HG03439 (cell line): ENCODE data around the gene CD28.

Source experiments
- ATAC-seq: cut with Tn5 transposase; IDR thresholded peaks from one replicate; pipeline ENCODE4 v1.9.1; 2021; ENCODE audit warnings: mild to moderate bottlenecking, moderate library complexity; ENCODE audit not compliant: unreplicated experiment

Gene CD28

DNA sequence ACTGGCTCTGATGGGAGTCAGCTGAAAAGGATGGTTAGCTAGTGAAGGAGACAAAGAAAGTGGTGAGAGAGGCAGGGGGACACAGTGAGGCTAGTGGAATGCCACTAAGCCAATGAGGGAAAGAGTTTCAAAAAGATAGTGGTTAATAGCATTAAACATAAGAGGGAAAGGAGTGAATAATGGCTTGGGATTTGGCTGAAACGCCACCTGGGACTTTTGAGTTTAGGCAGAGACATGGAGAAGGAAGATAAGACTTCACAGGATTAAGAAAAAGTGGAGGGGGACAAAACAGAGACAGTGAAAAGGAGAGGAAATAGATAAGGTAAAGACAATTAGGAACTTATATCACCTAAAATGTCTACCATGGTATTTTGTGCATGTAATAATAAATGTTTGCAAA, 6.9 kb downstream of the CD28 start:
- ATAC-seq = no peak

- no peak for ATAC-seq
Measured at GRCh38 chr2:203714112-203714511, 7.7 kb downstream of the CD28 start.

DNA sequence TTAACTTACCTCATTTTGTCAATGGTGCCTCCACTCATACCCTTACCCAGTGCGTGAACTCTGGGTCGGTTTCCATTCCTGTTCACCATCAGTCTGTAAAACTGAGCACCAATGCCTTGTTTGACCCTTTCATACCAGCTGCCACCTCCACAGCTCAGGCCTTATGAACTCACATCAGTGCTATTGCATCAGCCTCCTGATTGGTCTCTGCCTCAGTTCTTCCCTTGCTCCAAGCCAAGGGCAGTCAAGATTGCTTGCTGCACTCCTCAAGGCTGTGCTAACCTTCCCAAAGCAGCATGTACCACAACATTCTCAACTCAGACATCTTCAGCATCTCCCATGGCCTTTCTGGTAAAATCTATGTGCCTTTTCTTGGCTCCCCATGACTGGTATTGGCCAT, 9.3 kb downstream of the CD28 start:
- ATAC-seq = no peak

- ATAC-seq = no peak
Measured at GRCh38 chr2:203718087-203718486, 11.6 kb downstream of the CD28 start.

DNA sequence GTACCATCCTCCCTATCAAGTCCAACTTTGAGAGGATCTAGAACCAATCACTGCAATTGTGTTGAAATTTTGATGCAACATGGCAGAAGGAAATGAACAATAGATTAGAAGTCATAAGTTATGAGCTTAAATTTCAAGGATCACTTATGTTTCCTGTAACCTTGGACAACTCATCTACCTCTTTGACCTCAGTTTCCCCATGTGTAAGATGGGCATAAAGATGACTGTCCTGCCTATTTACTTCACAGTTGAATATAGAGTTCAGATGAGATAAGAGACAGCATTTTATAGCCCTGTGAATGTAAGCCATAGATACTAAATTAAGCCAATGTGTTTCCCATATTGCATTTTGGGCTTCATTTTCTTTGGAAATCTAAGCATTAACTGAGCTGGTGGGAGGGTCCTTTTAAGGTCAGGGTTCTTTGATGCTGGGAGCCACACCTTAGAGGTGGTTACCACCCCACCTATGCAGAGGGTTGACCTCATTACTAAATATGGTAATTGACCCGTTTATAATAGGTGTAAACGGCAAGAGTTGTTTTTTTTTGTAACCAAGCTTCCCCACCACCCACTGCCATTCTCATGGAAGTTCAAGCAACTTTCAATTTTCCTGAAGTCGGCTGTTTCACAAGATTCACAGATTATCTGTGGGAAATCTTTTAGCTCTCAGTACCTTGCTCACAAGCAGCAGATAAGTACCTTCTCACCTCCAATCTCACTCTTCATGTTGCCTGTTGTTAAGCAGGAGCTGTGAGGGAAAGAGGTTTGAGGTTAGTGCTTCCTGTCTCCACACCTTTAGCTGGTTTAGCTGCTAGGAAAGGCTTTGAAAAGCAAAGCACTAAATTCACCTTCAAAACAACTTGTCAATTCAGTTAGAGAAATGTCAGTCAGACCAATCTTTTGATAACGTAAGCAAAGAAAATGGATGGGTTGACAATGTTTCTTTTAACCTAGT, 13.3 kb downstream of the CD28 start:
- no peak for ATAC-seq

GRCh38 chr2:203720915-203721672, 14.7 kb downstream of the CD28 start:
- ATAC-seq = no peak

GRCh38 chr2:203721781-203722300, 15.4 kb downstream of the CD28 start:
- ATAC-seq = no peak

GRCh38 chr2:203722411-203722810, 16.0 kb downstream of the CD28 start:
- ATAC-seq = no peak

DNA sequence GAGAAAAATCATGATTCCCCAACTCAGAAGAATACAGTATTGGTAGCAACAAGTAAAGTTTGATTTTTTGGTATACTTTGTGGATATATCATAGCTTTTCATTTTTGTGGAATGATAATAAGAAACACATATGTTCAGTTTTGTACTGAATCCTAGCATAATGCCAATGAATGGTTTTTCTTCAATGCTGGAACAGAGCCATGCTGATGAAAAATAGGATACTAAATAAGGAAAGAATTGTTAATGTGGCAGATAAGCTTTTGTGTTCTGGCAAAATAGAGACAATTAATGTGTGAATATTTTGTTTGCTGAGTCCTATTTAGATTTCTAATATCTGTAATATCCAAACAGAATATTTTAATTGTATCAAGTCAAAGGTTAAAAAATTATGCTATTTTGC, 21.9 kb downstream of the CD28 start:
- ATAC-seq = no peak

- no peak for ATAC-seq
Measured at GRCh38 chr2:203730076-203730729, 23.8 kb downstream of the CD28 start.

- no peak for ATAC-seq
Measured at GRCh38 chr2:203730883-203731282, 24.4 kb downstream of the CD28 start.

GRCh38 chr2:203732092-203732952, 25.9 kb downstream of the CD28 start:
- no peak for ATAC-seq

DNA sequence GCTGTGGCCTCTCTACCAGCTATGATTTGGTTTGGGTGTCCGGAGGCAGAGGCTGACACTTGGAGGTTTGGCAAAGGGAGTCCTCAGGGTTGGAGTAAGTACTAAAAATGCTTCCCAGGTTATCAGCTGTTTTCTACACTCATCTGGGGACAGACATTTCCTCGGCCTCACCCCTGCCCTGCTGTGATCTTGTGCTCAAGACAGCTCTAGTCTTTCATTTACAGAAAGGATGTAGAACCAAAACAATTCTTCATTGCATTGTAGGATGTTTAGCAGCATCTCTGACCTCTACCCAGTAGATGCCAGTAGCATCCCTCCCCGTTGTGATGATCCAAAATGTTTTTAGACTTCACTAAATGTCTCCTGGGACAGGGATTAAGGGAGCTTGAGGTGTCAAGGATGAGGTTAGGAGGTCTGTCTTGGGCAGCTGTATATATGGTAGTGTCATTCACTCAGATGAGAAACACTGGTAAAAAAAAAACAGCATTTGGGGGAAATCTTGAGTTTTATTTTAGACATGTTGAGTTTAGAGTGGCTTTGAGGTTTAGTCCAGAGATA, 26.6 kb downstream of the CD28 start:
- no peak for ATAC-seq

DNA sequence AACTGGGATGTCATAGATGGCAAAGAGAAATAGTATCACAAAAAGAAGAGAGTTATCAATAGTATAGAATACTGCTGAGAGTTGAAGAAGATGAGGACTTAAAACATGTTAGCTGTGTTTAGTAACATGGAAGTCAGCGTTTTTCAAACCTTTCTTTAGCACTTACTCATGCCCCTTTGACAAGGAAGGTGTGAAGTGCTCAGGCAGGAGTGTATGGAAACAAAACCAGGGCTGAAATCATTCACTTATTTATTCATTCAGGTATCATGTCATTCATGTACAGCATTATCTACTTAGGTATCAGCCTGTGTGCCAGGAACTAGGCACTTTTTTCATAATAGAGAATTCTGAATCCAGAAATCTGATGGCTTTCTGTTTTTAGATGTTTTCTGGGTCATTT, 27.2 kb downstream of the CD28 start:
- ATAC-seq = no peak

- ATAC-seq = no peak
Measured at GRCh38 chr2:203734276-203734983, 28.0 kb downstream of the CD28 start.

DNA sequence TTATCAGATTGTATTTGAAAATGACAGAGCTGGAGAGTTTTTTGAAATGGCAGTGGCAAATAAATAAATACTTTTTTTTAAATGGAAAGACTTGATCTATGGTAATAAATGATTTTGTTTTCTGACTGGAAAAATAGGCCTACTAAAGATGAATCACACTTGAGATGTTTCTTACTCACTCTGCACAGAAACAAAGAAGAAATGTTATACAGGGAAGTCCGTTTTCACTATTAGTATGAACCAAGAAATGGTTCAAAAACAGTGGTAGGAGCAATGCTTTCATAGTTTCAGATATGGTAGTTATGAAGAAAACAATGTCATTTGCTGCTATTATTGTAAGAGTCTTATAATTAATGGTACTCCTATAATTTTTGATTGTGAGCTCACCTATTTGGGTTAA, 30.9 kb downstream of the CD28 start:
- ATAC-seq = no peak

DNA sequence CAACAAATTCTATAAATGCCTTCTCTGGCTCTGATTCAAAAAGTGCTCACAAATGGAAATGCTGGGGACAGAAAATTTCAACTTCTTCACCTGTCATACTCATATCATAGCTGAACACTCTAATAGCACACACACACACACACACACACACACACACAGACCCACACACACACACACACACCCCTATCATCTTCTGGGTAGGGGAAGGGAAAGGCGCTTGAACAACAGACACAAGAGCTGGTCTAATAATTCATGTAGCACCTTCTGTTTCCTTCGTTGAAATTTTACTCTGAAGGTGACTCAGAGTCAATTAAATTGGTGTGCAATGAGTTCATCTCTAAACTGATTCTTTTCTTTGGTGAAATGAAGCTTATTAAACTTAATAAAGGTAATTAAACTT, 32.9 kb downstream of the CD28 start:
- ATAC-seq = no peak

- no peak for ATAC-seq
Measured at GRCh38 chr2:203740871-203741281, 34.4 kb downstream of the CD28 start.

- ATAC-seq = no peak
Measured at GRCh38 chr2:203741566-203741965, 35.1 kb downstream of the CD28 start.
